ENCODE results near the gene CYP3A7. TPM values are rescaled to one million over a fixed set of nuclear protein-coding genes. Genes with fewer than 3 reads are reported as not detected.

The CYP3A7 gene
- total and polyA plus RNA-seq, 2 donors (not counting 3 experiments of a cell fraction or from before 2014, with no cell fraction given): not detected

- ChIA-PET CTCF (no interaction called here), POLR2A (no interaction called here)
- no TSS peak for BruUV-seq (replicated peaks)
- Histone ChIP-seq H3K4me2 (ENCODE audit: insufficient read depth, low read length) (no peak overlapping the region), H2AFZ (ENCODE audit: low read depth, low read length) (no peak overlapping the region), H3K27ac (ENCODE audit: insufficient read depth, low read depth, low read length) (no peak overlapping the region), H3K4me3 (replicated peaks in 1 of 3; ENCODE audit: insufficient read depth in 1 of 3, low read depth in 1 of 3, low read length in 3 of 3) (no peak overlapping the region), H3K36me3 (ENCODE audit: control insufficient read depth in 2 of 2, extremely low read depth in 1 of 2, insufficient read depth in 2 of 2, low read length in 2 of 2) (no peaks in the 10 kb centered on the region), H3K9me1 (replicated peaks; ENCODE audit: control insufficient read depth, extremely low read depth, insufficient read depth, low read length) (no peaks in the 10 kb centered on the region), H3K4me1 (ENCODE audit: control insufficient read depth, extremely low read depth, insufficient read depth, low read length) (no peaks in the 10 kb centered on the region), H3K9ac (replicated peaks; ENCODE audit: extremely low read depth, insufficient read depth, low read length) (no peak overlapping the region), H3K27me3 (ENCODE audit: control insufficient read depth in 2 of 2, insufficient read depth in 2 of 2, low read length in 2 of 2) (peaks cover 0 to 10% of the 10 kb centered on the region in 2 experiments), H3K79me2 (ENCODE audit: control insufficient read depth, insufficient read depth, low read length) (no peaks in the 10 kb centered on the region), H4K20me1 (replicated peaks; ENCODE audit: control insufficient read depth, extremely low read depth, insufficient read depth, low read length) (no peaks in the 10 kb centered on the region), H3K9me3 (replicated peaks; ENCODE audit: control insufficient read depth, insufficient read depth, low read length) (no peaks in the 10 kb centered on the region)
- no peak for DNase-seq (ENCODE audit: low read depth, low spot score)
- no peak for TF ChIP-seq GATA2 (IDR thresholded peaks at IDR 0.05; ENCODE audit: insufficient read depth, insufficient read length, low read depth, low read length)
- TF ChIP-seq MAX (IDR thresholded peaks at IDR 0.05; ENCODE audit: insufficient read depth, insufficient read length): no peak
- TF ChIP-seq JUN (IDR thresholded peaks at IDR 0.05; ENCODE audit: borderline replicate concordance, insufficient read depth, insufficient read length, low read depth): no peak
- no peak for TF ChIP-seq FOS (IDR thresholded peaks at IDR 0.05; ENCODE audit: borderline replicate concordance, insufficient read depth, low read length)
- no peak for TF ChIP-seq CTCF (IDR thresholded peaks at IDR 0.05; ENCODE audit: extremely low read depth in 1 of 2, insufficient read depth in 1 of 2, low read depth in 1 of 2, low read length in 2 of 2)
- no peak for TF ChIP-seq MYC (IDR thresholded peaks at IDR 0.05; ENCODE audit: low read depth, low read length)
- TF ChIP-seq POLR2A (IDR thresholded peaks at IDR 0.05; ENCODE audit: low read depth, low read length): no peak
- TF ChIP-seq POLR2AphosphoS5 (IDR thresholded peaks at IDR 0.05; ENCODE audit: insufficient read depth, low read depth, low read length): no peak
- no peak for TF ChIP-seq EZH2 (IDR thresholded peaks at IDR 0.05; ENCODE audit: borderline replicate concordance, low read depth, low read length, severe bottlenecking)
- no peak for FAIRE-seq
- intact Hi-C loops (cut with micrococcal nuclease): no loop called here
- dilution Hi-C loops (cut with MboI; ENCODE audit: extremely low pct_ligation_motif_present, low sequenced_read_pairs): no loop called here
These were observed 47.3 kb upstream of the CYP3A7 start for GRCh38 chr7:99782012-99782953.

Measured in endothelial cell of umbilical vein (primary cell).